HepG2 (cell line): ENCODE results near the gene CSNK1D. TPM values are rescaled to one million over a fixed set of nuclear protein-coding genes. Genes with fewer than 3 reads are reported as not detected.

Experiments used
- CEBPG ChIP-seq: IDR thresholded peaks from 2 replicates; pipeline ENCODE4 v1.6.1; 2016
- CENPX ChIP-seq: sonication (generic); formaldehyde crosslinking; IDR thresholded peaks from 2 replicates; pipeline ENCODE4 v1.9.0; 2021; ENCODE audit warnings: mild to moderate bottlenecking, missing genetic modification reagents, moderate library complexity
- HOXA7 ChIP-seq: sonication (generic); formaldehyde crosslinking; IDR thresholded peaks from 2 replicates; pipeline ENCODE4 v1.8.1; 2022; ENCODE audit warnings: mild to moderate bottlenecking, missing genetic modification reagents, moderate library complexity
- MED8 ChIP-seq: sonication (generic); formaldehyde crosslinking; IDR thresholded peaks from 2 replicates; pipeline ENCODE4 v1.8.1; 2023; ENCODE audit warnings: mild to moderate bottlenecking, missing genetic modification reagents; ENCODE audit not compliant: insufficient replicate concordance
- PAF1 ChIP-seq: IDR thresholded peaks from 2 replicates; pipeline ENCODE4 v1.6.1; 2016; ENCODE audit warnings: missing genetic modification reagents, missing compliant biosample characterization
- PRPF4 ChIP-seq: fragments of 200-400 bp; formaldehyde crosslinking; IDR thresholded peaks from 2 replicates; pipeline ENCODE4 v1.6.1; 2016; ENCODE audit warnings: low read length, low read depth; ENCODE audit not compliant: poor library complexity, severe bottlenecking
- SIX4 ChIP-seq: sonication (generic); formaldehyde crosslinking; IDR thresholded peaks from 2 replicates; pipeline ENCODE4 v1.4.0; 2020; ENCODE audit warnings: missing genetic modification reagents
- SP5 ChIP-seq: IDR thresholded peaks from 2 replicates; pipeline ENCODE4 v1.6.1; 2016; ENCODE audit warnings: low read depth, borderline replicate concordance
- SRY ChIP-seq: sonication (generic); formaldehyde crosslinking; IDR thresholded peaks from 2 replicates; pipeline ENCODE4 v1.8.0; 2022; ENCODE audit warnings: mild to moderate bottlenecking, missing genetic modification reagents
- SSRP1 ChIP-seq: IDR thresholded peaks from 2 replicates; pipeline ENCODE4 v1.6.1; 2016; ENCODE audit warnings: control low read depth
- ZBTB42 ChIP-seq: sonication (generic); formaldehyde crosslinking; IDR thresholded peaks from 2 replicates; pipeline ENCODE4 v1.5.0; 2020; ENCODE audit warnings: mild to moderate bottlenecking, missing genetic modification reagents
- ZFP36L1 ChIP-seq: sonication (generic); formaldehyde crosslinking; IDR thresholded peaks from 2 replicates; pipeline ENCODE4 v1.8.0; 2022; ENCODE audit warnings: mild to moderate bottlenecking, missing genetic modification reagents, moderate library complexity
- ZNF235 ChIP-seq: sonication (generic); formaldehyde crosslinking; IDR thresholded peaks from 2 replicates; pipeline ENCODE4 v1.8.1; 2023; ENCODE audit warnings: mild to moderate bottlenecking, missing genetic modification reagents, borderline replicate concordance
- ZNF317 ChIP-seq: sonication (generic); formaldehyde crosslinking; IDR thresholded peaks from 2 replicates; pipeline ENCODE4 v1.5.0; 2020; ENCODE audit warnings: mild to moderate bottlenecking, missing genetic modification reagents
- ZNF33B ChIP-seq: sonication (generic); formaldehyde crosslinking; IDR thresholded peaks from 2 replicates; pipeline ENCODE4 v1.5.1; 2020; ENCODE audit warnings: mild to moderate bottlenecking, missing genetic modification reagents
- ZNF44 ChIP-seq: sonication (generic); formaldehyde crosslinking; IDR thresholded peaks from 2 replicates; pipeline ENCODE4 v1.5.1; 2020; ENCODE audit warnings: mild to moderate bottlenecking, missing genetic modification reagents
- ZNF552 ChIP-seq: sonication (generic); formaldehyde crosslinking; IDR thresholded peaks from 2 replicates; pipeline ENCODE4 v1.9.0; 2022; ENCODE audit warnings: missing genetic modification reagents, mild to moderate bottlenecking, borderline replicate concordance
- ZNF577 ChIP-seq: sonication (generic); formaldehyde crosslinking; IDR thresholded peaks from 2 replicates; pipeline ENCODE4 v1.4.0; 2020; ENCODE audit warnings: mild to moderate bottlenecking, low read depth, missing genetic modification reagents, borderline replicate concordance
- ZNF850 ChIP-seq: sonication (generic); formaldehyde crosslinking; conservative IDR thresholded peaks from 2 replicates; pipeline ENCODE4 v1.9.0; 2021; ENCODE audit warnings: mild to moderate bottlenecking, missing genetic modification reagents
- polyA plus RNA-seq, 8 experiments: library from polyadenylated mRNA; depleted of rRNA in 3 of 8; stranded (reverse) in 7 of 8; unstranded in 1 of 8; fragments of >200 nt; fragmentation: Illumina TruSeq in 4 of 8; extraction: Trizol in 4 of 8; gene quantifications; 2 replicates each; pipeline versions ENCODE4 v1.2.1 to v1.2.3, GENCODE V29; 2011 to 2016; ENCODE audit warnings: low read depth in 4 of 8, missing spikeins in 1 of 8, mixed read lengths in 1 of 8; ENCODE audit not compliant: insufficient read depth in 1 of 8
- total RNA-seq, 5 experiments: library from RNA; depleted of rRNA; stranded (reverse); fragments of >200 nt; fragmentation: Illumina TruSeq; extraction: Trizol; gene quantifications; 2 replicates each; pipeline ENCODE4 v1.2.3, GENCODE V29; 2016; ENCODE audit warnings: low read depth in 1 of 5
- TF ChIP-seq, protein P1 (sequence below): sonication (generic); formaldehyde crosslinking; conservative IDR thresholded peaks from 2 replicates; pipeline ENCODE4 v1.8.1; 2023; ENCODE audit warnings: missing genetic modification reagents
- TF ChIP-seq, protein P2 (sequence below): IDR thresholded peaks from 2 replicates; pipeline ENCODE4 v1.6.1; 2016; ENCODE audit warnings: missing biosample characterization, missing genetic modification reagents, low read depth
- TF ChIP-seq, protein P3 (sequence below): sonication (generic); formaldehyde crosslinking; IDR thresholded peaks from 2 replicates; pipeline ENCODE4 v1.4.0; 2020; ENCODE audit warnings: missing genetic modification reagents, mild to moderate bottlenecking, borderline replicate concordance
- TF ChIP-seq, protein P4 (sequence below): sonication (generic); formaldehyde crosslinking; IDR thresholded peaks from 2 replicates; pipeline ENCODE4 v1.5.0; 2020; ENCODE audit warnings: mild to moderate bottlenecking, missing genetic modification reagents

Gene CSNK1D
- total and polyA plus RNA-seq, 2 of the 13 experiments (the other 11 are each of a cell fraction or from before 2014, with no cell fraction given): 31.5 to 128 TPM

DNA sequence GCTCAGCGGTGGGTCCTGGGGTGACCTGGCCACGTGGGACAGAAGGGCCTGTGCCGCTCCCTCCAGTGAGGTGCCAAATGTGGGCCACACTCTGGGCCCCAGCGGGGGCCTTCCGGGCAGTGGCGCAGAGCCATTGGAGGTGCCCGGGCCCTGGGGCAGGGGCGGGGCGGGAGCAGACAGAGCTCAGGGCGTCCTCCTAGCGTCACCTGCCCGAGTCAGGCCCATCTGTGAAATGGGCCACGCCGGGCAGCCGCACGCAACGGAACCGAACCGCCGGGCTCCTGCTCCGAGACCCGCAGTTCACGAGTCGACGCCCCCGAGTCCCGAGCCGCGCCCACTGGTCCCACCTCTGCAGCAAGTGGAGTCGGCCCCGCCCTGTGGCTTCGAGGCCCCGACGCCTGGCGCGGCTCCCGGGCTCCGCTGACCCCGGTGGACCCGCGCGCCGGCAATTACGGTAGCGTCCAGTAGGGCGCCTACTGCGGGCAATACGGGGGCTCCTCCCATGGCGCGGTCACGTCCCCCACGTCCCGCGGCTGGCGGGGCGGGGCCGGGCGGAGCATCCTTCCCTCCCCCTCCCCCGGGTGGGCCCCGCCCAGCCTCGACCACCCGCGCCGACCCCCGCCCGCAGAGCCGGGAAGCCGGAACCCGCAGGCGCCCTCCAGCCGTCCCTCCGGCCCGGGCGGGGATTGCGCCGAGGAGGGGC lies 42.7 kb downstream of the CSNK1D start (continued):
- TF ChIP-seq ZNF552 (CRISPR knock-in tag) (peak; percentile 91; the same call in 1 of the 2 replicates), ZNF317 (CRISPR knock-in tag) (peak; percentile 77), SP5 (CRISPR knock-in tag) (peak; percentile 95; the same call in 1 of the 2 replicates), SIX4 (CRISPR knock-in tag) (peak; percentile 63; the same call in 1 of the 2 replicates), ZNF577 (CRISPR knock-in tag) (peak; percentile 95; the same call in 1 of the 2 replicates), ZBTB42 (peak; percentile 71; the same call in 1 of the 2 replicates), CENPX (CRISPR knock-in tag) (no peak), SSRP1 (CRISPR knock-in tag) (no peak), ZNF44 (CRISPR knock-in tag) (peak; percentile 85; the same call in 1 of the 2 replicates), PRPF4 (no peak), SRY (CRISPR knock-in tag) (peak; percentile 90), ZNF33B (peak; percentile 96), ZNF235 (CRISPR knock-in tag) (peak; percentile 95), HOXA7 (CRISPR knock-in tag) (no peak), MED8 (CRISPR knock-in tag) (peak; percentile 91), ZNF850 (CRISPR knock-in tag) (peak; percentile 32; the same call in 1 of the 2 replicates), ZFP36L1 (CRISPR knock-in tag) (peak; percentile 97), CEBPG (CRISPR knock-in tag) (peak; percentile 57), PAF1 (CRISPR knock-in tag) (peak; percentile 77)
- TF ChIP-seq, protein P1, sequence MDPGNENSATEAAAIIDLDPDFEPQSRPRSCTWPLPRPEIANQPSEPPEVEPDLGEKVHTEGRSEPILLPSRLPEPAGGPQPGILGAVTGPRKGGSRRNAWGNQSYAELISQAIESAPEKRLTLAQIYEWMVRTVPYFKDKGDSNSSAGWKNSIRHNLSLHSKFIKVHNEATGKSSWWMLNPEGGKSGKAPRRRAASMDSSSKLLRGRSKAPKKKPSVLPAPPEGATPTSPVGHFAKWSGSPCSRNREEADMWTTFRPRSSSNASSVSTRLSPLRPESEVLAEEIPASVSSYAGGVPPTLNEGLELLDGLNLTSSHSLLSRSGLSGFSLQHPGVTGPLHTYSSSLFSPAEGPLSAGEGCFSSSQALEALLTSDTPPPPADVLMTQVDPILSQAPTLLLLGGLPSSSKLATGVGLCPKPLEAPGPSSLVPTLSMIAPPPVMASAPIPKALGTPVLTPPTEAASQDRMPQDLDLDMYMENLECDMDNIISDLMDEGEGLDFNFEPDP (CRISPR knock-in tag): peak; percentile 97
- TF ChIP-seq, protein P2, sequence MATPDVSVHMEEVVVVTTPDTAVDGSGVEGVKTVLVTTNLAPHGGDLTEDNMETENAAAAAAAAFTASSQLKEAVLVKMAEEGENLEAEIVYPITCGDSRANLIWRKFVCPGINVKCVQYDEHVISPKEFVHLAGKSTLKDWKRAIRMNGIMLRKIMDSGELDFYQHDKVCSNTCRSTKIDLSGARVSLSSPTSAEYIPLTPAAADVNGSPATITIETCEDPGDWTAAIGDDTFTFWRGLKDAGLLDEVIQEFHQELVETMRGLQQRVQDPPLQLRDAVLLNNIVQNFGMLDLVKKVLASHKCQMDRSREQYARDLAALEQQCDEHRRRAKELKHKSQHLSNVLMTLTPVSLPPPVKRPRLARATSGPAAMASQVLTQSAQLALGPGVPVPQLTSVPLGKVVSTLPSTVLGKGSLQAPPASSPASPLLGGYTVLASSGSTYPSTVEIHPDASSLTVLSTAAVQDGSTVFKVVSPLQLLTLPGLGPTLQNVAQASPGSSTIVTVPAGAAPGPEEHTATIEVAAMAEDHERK (CRISPR knock-in tag): peak; percentile 64; the same call in 1 of the 2 replicates
- TF ChIP-seq, protein P3, sequence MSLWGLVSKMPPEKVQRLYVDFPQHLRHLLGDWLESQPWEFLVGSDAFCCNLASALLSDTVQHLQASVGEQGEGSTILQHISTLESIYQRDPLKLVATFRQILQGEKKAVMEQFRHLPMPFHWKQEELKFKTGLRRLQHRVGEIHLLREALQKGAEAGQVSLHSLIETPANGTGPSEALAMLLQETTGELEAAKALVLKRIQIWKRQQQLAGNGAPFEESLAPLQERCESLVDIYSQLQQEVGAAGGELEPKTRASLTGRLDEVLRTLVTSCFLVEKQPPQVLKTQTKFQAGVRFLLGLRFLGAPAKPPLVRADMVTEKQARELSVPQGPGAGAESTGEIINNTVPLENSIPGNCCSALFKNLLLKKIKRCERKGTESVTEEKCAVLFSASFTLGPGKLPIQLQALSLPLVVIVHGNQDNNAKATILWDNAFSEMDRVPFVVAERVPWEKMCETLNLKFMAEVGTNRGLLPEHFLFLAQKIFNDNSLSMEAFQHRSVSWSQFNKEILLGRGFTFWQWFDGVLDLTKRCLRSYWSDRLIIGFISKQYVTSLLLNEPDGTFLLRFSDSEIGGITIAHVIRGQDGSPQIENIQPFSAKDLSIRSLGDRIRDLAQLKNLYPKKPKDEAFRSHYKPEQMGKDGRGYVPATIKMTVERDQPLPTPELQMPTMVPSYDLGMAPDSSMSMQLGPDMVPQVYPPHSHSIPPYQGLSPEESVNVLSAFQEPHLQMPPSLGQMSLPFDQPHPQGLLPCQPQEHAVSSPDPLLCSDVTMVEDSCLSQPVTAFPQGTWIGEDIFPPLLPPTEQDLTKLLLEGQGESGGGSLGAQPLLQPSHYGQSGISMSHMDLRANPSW: no peak
- TF ChIP-seq, protein P4, sequence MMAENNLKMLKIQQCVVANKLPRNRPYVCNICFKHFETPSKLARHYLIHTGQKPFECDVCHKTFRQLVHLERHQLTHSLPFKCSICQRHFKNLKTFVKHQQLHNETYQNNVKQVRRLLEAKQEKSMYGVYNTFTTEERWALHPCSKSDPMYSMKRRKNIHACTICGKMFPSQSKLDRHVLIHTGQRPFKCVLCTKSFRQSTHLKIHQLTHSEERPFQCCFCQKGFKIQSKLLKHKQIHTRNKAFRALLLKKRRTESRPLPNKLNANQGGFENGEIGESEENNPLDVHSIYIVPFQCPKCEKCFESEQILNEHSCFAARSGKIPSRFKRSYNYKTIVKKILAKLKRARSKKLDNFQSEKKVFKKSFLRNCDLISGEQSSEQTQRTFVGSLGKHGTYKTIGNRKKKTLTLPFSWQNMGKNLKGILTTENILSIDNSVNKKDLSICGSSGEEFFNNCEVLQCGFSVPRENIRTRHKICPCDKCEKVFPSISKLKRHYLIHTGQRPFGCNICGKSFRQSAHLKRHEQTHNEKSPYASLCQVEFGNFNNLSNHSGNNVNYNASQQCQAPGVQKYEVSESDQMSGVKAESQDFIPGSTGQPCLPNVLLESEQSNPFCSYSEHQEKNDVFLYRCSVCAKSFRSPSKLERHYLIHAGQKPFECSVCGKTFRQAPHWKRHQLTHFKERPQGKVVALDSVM: peak; percentile 66
